ENCODE data around the gene NTF3.

GRCh38 chr12:5514545-5514944 lies 82.6 kb downstream of the NTF3 start:
- TF ChIP-seq POLR2A (IDR thresholded peaks at IDR 0.05; ENCODE audit: low read depth, low read length) (no peak), SPI1 (IDR thresholded peaks at IDR 0.05; ENCODE audit: low read depth, low read length) (no peak), POLR2AphosphoS5 (IDR thresholded peaks at IDR 0.05; ENCODE audit: low read depth, low read length) (no peak), TAF1 (IDR thresholded peaks at IDR 0.05; ENCODE audit: low read depth, low read length) (no peak)
